ENCODE results near the gene PADI6.
"Not testable (repeated sequence)": the region's sequence is repeated elsewhere in the genome, so short reads cannot be mapped to it uniquely, and the experiment has no call there.

The PADI6 gene

GRCh38 chr1:17371896-17372295 is at the start of gene PADI6:
PADI6 (plus strand) TSS chr1:17372196; CDS start chr1:17372246, 50 bp downstream.
- no peak for DNase-seq

GRCh38 chr1:17328855-17329254 is 43.1 kb upstream of the PADI6 start:
- no peak for DNase-seq

- DNase-seq = no peak
These were observed 42.4 kb upstream of the PADI6 start for GRCh38 chr1:17329610-17330009.

- DNase-seq = no peak
These were observed 41.1 kb upstream of the PADI6 start for GRCh38 chr1:17330856-17331255.

- DNase-seq = no peak
These were observed 38.9 kb upstream of the PADI6 start for GRCh38 chr1:17333081-17333480.

DNA sequence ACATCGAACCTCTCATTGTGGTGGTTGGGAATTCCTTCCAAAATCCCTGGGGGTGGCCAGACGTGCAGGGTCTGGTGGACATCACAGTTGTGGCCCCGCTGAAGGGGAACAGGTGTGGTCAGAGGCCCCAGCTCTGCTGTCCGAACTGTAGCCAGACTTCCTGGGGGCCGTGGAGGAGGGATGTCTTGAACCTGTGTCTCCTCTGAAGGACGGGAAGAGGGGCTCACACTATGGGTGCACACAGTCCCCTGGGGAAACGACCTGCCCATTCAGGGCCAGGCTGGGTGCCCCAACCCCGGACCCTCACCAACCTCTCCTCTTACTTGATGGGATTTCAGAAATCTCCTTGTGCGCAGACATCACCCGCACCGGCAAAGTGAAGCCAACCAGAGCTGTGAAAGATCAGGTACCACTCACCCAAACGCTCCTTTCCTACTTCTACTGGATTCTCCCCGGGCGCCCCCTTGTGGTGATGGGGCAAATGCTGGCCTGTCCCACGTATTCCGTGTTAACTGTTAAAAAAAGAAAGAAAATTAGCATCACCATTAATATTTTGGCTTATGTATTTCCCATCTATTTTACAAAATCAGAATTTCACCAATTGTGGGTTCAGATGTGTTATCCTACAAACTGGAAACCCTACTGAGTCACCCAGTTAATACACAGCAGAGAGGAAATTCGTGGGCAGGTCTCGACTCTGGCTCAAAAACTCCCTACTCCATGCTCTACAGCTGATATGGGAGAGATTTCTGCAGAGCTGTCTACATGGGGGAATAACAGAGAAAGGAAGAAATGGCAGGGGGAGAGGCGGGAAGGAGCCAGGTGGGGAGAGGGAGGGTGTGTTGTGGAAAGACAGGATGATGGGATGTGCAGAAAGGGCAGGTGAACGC is 35.9 kb upstream of the PADI6 start:
- DNase-seq = peak; percentile 35 to 67

DNA sequence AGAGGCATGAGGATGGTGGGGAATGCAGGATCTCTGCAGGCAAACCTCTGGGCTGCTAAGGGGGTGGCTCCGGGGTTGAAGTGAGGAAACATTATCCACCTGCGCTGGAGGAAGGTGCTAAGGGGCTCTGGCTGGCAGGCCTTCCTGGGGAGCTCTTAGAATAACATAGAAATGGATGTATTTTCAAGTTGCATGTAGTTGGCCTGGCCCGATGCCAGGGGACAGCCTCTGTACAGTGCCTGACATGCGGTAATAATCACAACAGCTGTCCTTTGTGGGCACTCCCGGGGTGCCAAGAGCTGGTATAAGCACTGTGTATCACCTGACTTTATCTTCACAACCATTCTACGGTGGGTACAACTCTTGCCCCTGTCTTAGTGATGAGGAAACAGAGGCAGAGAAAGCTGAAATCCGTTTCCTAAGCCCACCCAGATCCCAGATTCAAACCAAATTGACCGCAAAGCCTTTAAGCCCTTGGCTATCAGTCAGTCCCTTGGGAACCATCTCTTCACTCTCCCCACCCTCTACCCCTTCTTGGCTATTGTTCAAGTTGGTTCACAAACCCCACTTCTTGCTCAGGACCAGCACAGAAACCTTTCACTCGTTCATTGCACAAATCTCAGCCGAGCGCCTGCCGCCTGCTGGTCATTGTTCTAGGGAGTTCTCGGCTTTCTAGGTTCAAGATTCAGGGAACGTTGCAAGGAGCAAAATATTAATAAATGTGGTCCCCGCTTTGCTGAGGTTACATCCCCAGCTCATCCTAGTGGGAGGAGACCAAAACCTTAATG is 33.1 kb upstream of the PADI6 start:
- DNase-seq = no peak

DNA sequence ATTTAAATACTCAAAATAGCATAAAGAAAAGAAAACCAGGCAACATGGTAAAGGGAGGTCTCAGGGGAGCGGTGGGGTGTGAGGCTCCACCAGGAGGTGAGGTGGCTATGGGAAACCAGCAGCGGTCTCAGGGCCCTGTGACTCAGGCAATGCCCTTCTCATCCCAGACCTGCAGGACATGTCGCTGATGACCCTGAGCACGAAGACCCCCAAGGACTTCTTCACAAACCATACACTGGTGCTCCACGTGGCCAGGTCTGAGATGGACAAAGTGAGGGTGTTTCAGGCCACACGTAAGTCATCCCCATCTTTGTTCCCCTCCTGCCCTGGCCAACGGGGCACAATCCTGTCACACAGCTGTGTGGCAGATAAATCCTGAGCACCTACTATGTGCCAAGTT is 32.5 kb upstream of the PADI6 start:
- DNase-seq = no peak

DNA sequence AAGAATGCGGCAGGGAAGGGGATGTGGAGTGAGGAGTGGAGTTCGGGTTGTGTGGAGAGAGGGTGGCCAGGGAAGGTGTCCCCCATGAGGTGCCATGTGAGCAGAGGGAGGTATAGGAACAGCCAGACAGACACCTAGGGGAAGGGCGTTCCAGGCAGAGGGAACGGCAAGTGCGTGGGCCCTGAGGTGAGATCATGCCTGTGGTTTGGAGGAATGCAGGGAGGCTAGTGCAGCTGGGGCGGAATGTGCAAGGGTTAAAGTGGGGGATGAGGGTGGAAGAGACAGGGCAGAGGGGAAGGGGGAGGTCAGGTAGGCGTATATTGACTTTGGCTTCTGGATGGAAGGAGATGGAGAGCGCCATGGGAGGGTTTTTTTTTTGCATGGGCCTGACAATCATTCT is 31.6 kb upstream of the PADI6 start:
- no peak for DNase-seq

DNA sequence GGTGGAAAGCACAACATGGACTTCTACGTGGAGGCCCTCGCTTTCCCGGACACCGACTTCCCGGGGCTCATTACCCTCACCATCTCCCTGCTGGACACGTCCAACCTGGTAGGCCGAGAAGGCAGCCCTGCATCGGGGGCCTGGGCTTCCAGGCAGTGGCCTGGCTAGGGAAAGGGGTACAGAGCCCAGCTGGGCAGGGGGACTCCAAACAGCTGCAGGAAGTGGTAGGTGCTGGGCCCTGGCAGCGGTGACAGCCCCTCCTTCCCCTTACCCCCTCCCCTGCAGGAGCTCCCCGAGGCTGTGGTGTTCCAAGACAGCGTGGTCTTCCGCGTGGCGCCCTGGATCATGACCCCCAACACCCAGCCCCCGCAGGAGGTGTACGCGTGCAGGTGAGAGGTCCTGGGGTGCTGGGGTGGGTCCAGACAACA is 30.0 kb upstream of the PADI6 start:
- no peak for DNase-seq

- DNase-seq = not testable (repeated sequence)
These were observed 26.5 kb upstream of the PADI6 start for GRCh38 chr1:17345506-17345905.

- no peak for DNase-seq
These were observed 25.8 kb upstream of the PADI6 start for GRCh38 chr1:17346046-17346789.

- DNase-seq = no peak
These were observed 24.0 kb upstream of the PADI6 start for GRCh38 chr1:17347769-17348592.

DNA sequence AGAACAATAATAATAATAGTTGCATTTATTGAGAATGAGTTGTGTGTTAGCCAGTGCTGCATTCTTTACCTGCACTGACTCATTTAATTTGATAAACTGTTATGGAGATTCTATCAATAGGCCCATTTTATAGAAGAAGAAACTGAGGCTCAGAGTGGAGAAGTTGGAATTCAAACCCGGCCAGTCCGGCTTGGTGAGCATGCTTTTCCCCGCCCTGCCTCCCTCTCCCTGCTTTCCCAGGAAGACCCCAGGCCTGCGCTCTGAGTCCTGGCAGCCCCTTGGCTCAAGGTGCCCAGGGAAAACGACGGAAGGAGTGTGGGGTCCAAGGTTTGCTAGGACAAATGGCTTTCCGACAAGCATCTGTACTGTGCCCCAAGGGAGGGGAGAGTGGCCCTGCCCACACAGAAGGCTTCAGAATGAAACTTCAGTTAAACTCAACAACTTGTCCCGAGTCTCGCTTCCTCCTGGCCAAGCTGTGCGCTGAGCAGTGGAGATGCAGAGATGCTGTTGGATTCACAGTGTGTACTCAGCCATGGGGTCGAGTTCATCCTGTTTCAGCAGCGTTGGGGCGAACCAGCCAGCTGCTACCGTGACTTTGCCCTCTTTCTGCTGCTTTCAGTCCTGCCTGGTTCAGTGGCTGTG is 23.3 kb upstream of the PADI6 start:
- DNase-seq = no peak

DNA sequence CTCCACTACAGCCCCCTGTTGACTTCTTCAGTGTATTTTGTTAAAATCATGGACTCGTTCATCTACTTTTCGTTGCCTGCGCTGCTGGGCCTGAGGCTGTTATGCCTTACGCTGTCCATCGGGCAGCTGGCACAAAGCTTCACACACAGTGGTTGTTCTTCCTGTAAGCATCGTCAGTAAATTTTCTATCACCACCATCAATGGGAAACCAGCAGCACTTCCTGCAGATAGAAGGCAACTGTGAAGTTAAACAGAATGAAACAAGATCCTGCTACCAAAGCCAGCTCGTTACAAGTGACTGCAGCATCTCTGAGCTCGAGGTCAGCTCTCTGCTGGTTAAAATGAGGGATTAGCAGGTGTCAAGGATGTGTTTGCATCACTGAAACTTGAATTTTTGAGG is 21.9 kb upstream of the PADI6 start:
- DNase-seq = no peak

DNA sequence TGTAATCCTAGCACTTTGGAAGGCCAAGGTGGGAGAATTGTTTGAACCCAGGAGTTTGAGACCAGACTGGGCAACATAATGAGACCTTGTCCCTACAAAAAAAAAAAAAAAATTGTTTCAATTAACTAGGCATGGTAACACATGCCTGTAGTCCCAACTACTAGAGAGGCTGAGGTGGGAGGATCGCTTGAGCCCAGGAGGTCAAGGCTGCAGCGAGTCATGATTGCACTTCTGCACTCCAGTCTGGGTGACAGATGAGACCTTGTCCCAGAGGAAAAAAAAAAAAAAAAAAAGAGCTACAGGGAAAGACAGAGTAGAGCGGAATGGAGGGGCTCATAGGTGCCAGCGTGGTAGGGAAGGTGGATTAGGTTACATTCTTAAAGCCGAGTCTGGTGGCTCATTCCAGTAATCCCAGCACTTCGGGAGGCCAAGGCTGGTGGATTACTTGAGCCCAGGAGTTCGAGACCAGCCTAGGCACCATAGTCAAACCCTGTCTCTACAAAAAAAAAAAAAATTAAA is 21.0 kb upstream of the PADI6 start:
- no peak for DNase-seq

DNA sequence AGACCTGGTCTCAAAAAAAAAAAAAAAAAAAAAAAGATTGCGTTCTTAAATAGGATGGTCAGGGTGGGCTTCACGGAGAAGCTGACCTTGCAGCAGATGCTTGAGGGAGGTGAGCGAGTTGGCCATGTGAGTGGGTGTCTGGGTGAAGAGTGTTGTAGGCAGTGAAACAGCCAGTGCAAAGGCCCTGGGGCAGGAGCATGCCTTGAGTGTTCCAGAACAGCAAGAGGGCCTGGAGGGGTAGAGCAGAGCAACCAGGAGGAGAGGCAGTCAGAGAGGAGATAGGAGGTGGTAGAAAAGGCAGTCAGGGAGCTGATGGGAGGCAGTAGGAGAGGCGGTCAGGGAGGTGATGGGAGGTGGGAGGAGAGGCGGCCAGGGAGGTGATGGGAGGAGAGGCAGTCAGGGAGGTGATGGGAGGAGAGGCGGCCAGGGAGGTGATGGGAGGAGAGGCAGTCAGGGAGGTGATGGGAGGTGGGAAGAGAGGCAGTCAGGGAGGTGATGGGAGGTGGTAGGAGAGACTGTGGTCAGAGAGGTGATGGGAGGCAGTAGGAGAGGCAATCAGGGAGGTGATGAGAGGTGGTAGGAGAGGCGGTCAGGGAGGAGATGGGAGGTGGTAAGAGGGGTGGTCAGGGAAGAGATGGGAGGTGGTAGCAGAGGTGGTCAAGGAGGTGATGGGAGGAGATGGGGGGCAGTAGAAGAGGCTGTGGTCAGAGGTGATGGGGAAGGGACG is 20.2 kb upstream of the PADI6 start:
- DNase-seq = no peak

- no peak for DNase-seq
These were observed 19.5 kb upstream of the PADI6 start for GRCh38 chr1:17352419-17352909.

GRCh38 chr1:17355898-17356297 is 16.1 kb upstream of the PADI6 start:
- DNase-seq = no peak

DNA sequence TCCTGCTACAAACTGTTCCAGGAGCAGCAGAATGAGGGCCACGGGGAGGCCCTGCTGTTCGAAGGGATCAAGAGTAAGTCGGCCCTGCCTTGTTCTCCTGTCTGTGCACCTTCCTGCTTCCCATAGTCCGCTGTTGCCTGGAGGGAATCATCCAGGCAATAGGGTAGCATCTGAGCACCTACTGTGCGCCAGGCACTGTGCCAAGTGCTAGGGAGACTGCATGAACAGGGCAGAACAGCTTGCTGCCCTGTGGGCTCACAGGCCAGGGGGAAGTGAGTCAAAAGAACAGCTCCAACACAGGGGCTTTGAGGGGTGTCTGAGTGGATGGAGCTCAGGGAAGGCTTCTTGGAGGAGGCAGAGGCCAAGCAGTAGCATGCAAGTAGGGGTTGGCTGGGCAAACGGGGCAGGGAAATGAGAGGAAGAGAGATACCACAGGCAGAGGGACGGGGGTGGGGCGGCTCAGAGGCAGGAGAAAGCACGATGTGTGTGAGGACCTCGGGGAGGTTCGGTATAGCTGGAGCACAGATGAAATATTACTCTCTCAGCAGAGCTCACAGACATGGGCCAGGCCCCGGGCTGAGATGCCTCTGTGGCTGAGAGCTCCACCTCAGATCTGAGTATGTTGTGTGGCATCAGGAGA is 15.5 kb upstream of the PADI6 start:
- no peak for DNase-seq

Data from AML-193 (cell line).